Type B pancreatic cell (in vitro differentiated cells): ENCODE data around the gene TMEM163. TPM values are rescaled to one million over a fixed set of nuclear protein-coding genes. Genes with fewer than 3 reads are reported as not detected.
A peak's percentile ranks its signal among the peaks of the same experiment; 100 is the strongest.

ENCODE experiments used
- DNase-seq: peaks from one replicate; pipeline ENCODE4 v3.0.0; 2021; ENCODE audit warnings: mixed read lengths; ENCODE audit not compliant: unreplicated experiment; ENCODE audit errors: extremely low spot score
- H3K27ac Mint-ChIP-seq: 2 replicates; pipeline ENCODE4 v1.8.0; 2021; ENCODE audit warnings: mild to moderate bottlenecking, mixed read lengths
- H3K27me3 Mint-ChIP-seq: 2 replicates; pipeline ENCODE4 v1.8.0; 2021; ENCODE audit warnings: mixed read lengths
- H3K36me3 Mint-ChIP-seq: 2 replicates; pipeline ENCODE4 v1.8.0; 2021; ENCODE audit warnings: mixed read lengths
- H3K4me1 Mint-ChIP-seq: one replicate; pipeline ENCODE4 v1.8.0; 2021; ENCODE audit warnings: mixed read lengths; ENCODE audit not compliant: unreplicated experiment
- H3K4me3 Mint-ChIP-seq: 2 replicates; pipeline ENCODE4 v1.8.0; 2021; ENCODE audit warnings: mild to moderate bottlenecking, mixed read lengths
- H3K9me3 Mint-ChIP-seq: 2 replicates; pipeline ENCODE4 v1.8.0; 2021; ENCODE audit warnings: mixed read lengths
- CTCF ChIP-seq: fragments of 200-600 bp; sonication (generic); conservative IDR thresholded peaks from 2 replicates; pipeline ENCODE4 v1.5.0; 2021; ENCODE audit warnings: antibody characterized with exemption, mild to moderate bottlenecking
- total RNA-seq: library from RNA; stranded (reverse); gene quantifications from 2 replicates; pipeline ENCODE4 v1.2.1, GENCODE V29; 2021; ENCODE audit warnings: low replicate concordance

The TMEM163 gene
- total RNA-seq, 1 donor from 2014 or later = 4.0 TPM

GRCh38 chr2:134715932-134716643, 2.7 kb downstream of the TMEM163 start:
- no peak for DNase-seq
- H3K27me3 Mint-ChIP-seq = peaks cover 88% of the 10 kb centered on the region
- H3K36me3 Mint-ChIP-seq = no peaks in the 10 kb centered on the region
- peaks cover 10% of the 10 kb centered on the region for H3K4me1 Mint-ChIP-seq
- no peak overlapping the region for H3K27ac Mint-ChIP-seq
- peak overlapping the region; percentile 84 for H3K4me3 Mint-ChIP-seq
- no peaks in the 10 kb centered on the region for H3K9me3 Mint-ChIP-seq
- no peak for TF ChIP-seq CTCF

GRCh38 chr2:134714228-134714627, 4.6 kb downstream of the TMEM163 start:
- no peak for DNase-seq
- Mint-ChIP-seq H3K27me3 (peaks cover 80% of the 10 kb centered on the region), H3K36me3 (no peaks in the 10 kb centered on the region), H3K4me1 (peaks cover 6% of the 10 kb centered on the region), H3K4me3 (no peak overlapping the region), H3K27ac (no peak overlapping the region), H3K9me3 (no peaks in the 10 kb centered on the region)
- TF ChIP-seq CTCF = no peak

GRCh38 chr2:134713606-134714005, 5.2 kb downstream of the TMEM163 start:
- H3K36me3 Mint-ChIP-seq = no peaks in the 10 kb centered on the region

GRCh38 chr2:134713176-134713575, 5.6 kb downstream of the TMEM163 start:
- no peak for DNase-seq
- Mint-ChIP-seq H3K27me3 (peaks cover 78% of the 10 kb centered on the region), H3K4me1 (peaks cover 6% of the 10 kb centered on the region), H3K9me3 (no peaks in the 10 kb centered on the region), H3K27ac (no peak overlapping the region), H3K4me3 (no peak overlapping the region), H3K36me3 (no peaks in the 10 kb centered on the region)
- TF ChIP-seq CTCF = no peak

More at GRCh38 chr2:134713606-134714005, 5.2 kb downstream of the TMEM163 start:
- Mint-ChIP-seq H3K4me3 (no peak overlapping the region), H3K4me1 (peaks cover 6% of the 10 kb centered on the region), H3K27me3 (peaks cover 80% of the 10 kb centered on the region), H3K9me3 (no peaks in the 10 kb centered on the region), H3K27ac (no peak overlapping the region)
- TF ChIP-seq CTCF = no peak
- no peak for DNase-seq

GRCh38 chr2:134712736-134713135, 6.1 kb downstream of the TMEM163 start:
- Mint-ChIP-seq H3K4me3 (no peak overlapping the region), H3K27ac (no peak overlapping the region), H3K36me3 (no peaks in the 10 kb centered on the region), H3K9me3 (no peaks in the 10 kb centered on the region), H3K27me3 (peaks cover 74% of the 10 kb centered on the region), H3K4me1 (peaks cover 6% of the 10 kb centered on the region)
- DNase-seq = no peak
- no peak for TF ChIP-seq CTCF
